Astrocyte (in vitro differentiated cells and primary cell): ENCODE data around the gene ELAC2.

Source experiments
- EZH2 ChIP-seq: IDR thresholded peaks from 2 replicates; pipeline ENCODE4 v1.6.1; 2012; ENCODE audit warnings: mild to moderate bottlenecking, low read length, inconsistent platforms; ENCODE audit not compliant: insufficient read depth
- TF ChIP-seq, protein P1 (sequence below): IDR thresholded peaks from 2 replicates; pipeline ENCODE4 v1.5.1; 2011; ENCODE audit warnings: low read depth, mild to moderate bottlenecking, inconsistent platforms, low read length, moderate library complexity; ENCODE audit not compliant: insufficient read depth

DNA sequence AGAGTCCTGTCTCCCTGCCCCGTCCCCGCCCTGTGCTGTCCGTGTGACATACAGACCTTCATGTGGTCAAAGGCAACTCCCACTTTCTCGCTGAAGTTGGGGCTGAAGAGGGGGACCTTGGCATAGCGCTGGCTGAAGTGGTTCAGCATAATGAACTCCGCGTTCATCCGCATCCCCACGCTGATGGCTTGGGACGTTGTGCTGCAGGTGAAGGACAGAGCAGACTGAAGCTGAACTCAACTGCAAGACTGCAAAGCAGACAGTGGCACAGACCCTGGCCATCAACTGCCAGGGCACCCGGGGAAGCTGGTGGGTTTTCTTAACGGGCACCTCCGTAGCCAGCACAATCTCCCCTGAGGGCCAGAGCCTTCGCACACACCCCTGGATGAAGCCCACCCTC is 24.2 kb downstream of the ELAC2 start:
- TF ChIP-seq, protein P1, sequence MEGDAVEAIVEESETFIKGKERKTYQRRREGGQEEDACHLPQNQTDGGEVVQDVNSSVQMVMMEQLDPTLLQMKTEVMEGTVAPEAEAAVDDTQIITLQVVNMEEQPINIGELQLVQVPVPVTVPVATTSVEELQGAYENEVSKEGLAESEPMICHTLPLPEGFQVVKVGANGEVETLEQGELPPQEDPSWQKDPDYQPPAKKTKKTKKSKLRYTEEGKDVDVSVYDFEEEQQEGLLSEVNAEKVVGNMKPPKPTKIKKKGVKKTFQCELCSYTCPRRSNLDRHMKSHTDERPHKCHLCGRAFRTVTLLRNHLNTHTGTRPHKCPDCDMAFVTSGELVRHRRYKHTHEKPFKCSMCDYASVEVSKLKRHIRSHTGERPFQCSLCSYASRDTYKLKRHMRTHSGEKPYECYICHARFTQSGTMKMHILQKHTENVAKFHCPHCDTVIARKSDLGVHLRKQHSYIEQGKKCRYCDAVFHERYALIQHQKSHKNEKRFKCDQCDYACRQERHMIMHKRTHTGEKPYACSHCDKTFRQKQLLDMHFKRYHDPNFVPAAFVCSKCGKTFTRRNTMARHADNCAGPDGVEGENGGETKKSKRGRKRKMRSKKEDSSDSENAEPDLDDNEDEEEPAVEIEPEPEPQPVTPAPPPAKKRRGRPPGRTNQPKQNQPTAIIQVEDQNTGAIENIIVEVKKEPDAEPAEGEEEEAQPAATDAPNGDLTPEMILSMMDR, result no peak
- TF ChIP-seq EZH2, result no peak
